RKO (cell line): Measurements from ENCODE around the gene MMD.
"Not testable (repeated sequence)": the region's sequence is repeated elsewhere in the genome, so short reads cannot be mapped to it uniquely, and the experiment has no call there.

ENCODE experiments used
- DNase-seq: peaks from one replicate; pipeline ENCODE4 v3.0.0-alpha.2; 2016; ENCODE audit warnings: low spot score

The MMD gene

GRCh38 chr17:55391764-55392467, 29.7 kb downstream of the MMD start:
- DNase-seq = no peak

- DNase-seq = no peak
These were observed 30.3 kb downstream of the MMD start for GRCh38 chr17:55391244-55391757.

DNA sequence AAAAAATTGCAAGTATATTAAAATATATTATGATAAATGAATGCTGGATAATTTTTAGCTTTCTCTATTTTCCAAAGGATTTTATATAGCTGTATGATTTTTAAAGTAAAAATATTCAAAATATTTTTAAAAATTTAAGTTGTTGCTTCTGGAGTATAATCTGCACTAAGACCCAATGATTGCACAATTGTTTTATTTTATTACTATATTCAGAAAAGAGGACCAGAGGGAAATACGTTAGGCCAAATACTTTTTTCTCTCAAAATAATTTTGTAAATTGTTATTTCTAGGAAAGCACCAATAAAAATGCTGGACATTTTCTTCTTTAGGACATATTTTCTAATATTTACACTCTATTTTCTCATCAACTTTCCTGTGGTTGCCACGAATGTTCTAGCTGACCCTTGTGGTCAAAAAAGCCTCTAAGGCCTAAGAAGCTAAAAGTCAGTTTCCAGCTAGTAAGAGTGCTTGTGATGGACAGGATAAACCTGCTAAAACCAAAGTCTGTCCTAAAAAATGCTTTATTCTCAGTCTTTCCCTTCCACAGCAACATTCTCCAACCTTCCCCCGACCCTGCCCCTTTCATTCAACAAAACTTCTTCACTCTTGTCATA, 31.2 kb downstream of the MMD start:
- no peak for DNase-seq

GRCh38 chr17:55389715-55390114, 31.9 kb downstream of the MMD start:
- DNase-seq = not testable (repeated sequence)

DNA sequence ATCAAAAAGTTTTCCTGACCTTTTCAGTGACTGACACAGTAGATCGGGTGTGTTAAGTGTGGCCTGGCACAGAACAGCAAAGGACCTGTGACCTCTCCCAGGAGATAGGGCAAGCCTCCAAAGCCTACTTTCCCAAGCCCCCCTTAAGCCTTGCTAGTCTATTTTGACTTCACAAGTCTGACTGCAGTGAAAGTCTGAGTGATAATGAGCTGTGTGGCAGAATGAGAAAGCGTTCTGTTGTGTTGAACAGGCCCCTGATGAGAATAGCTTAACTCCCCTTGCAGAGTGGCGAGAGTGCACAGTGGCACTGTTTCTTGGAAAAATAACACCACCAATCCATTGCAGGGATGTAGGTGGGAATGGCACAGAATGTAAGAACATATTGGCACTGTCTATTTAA, 32.8 kb downstream of the MMD start:
- no peak for DNase-seq

- no peak for DNase-seq
These were observed 34.8 kb downstream of the MMD start for GRCh38 chr17:55386796-55387332.

- peak; percentile 24 for DNase-seq
These were observed 36.9 kb downstream of the MMD start for GRCh38 chr17:55384643-55385232.

DNA sequence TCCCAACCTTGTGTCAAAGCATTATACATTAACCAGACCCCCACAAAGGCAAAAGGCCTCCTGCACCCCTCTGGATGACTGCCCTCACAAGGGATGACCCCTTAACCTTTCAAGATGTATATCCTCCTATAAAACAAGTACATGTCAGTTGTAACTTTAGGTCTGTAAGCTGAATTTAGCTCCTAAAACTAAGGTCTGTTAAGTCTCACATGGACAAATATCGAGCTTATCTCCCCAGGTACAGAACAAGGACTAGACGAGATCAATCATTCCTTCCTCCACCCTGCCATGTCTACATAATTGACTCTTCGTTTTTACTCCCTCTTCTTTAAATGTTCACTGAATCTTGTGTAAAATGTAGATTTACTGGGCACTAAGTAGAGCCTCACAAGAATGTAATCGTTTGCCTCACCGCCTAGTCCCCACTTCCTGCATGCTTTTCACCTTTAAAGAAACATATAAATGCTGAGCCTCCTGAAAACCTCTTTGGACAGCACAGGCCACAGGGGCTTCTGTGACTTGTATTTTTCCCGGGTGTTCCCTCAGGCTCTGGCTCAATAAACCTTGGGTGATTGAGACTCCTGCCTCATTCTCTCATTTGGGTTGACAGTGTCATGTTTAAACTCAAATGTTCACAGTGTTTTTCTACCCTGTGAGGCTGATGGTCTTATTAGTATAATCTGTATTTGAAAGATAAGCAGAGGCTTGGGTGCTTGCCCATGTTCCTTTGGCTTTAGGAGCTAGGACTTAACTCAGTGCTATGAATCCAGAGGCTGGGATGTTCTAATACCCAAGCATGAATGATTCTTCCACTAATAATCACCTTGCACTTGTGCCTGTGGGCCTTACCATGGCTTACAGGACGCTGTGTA, 37.6 kb downstream of the MMD start:
- no peak for DNase-seq

DNA sequence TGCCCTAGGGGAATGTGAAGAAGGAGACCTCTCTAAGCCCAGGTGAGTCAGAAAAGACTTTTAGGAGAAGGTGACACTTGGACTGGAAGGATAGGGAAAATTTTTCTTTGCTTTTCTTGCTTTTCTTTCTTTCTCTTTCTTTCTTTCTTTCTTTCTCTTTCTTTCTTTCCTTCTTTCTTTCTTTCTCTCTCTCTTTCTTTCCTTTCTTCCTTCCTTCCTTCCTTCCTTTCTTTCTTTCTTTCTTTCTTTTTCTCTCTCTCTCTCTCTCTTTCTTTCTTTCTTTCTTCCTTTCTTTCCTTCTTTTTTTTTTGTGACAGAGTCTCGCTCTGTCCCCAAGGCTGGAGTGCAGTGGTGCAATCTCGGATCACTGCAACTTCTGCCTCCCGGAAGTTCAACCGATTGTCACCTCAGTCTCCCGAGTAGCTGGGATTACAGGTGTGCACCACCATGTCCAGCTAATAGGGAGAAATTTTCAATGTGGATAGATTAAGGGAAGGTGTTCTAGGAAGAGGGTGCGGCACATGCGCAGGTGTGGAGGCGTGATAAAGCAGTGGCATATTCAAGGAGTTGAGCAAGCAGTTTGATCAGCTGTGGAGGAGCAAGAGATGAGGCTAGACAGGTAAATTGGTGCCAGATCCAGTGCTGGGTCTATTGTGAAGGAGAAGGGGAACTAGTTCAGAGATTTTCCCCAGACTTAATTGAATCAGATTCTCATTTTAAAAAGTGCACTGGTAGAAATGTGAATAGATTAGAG, 40.4 kb downstream of the MMD start:
- DNase-seq = no peak

DNA sequence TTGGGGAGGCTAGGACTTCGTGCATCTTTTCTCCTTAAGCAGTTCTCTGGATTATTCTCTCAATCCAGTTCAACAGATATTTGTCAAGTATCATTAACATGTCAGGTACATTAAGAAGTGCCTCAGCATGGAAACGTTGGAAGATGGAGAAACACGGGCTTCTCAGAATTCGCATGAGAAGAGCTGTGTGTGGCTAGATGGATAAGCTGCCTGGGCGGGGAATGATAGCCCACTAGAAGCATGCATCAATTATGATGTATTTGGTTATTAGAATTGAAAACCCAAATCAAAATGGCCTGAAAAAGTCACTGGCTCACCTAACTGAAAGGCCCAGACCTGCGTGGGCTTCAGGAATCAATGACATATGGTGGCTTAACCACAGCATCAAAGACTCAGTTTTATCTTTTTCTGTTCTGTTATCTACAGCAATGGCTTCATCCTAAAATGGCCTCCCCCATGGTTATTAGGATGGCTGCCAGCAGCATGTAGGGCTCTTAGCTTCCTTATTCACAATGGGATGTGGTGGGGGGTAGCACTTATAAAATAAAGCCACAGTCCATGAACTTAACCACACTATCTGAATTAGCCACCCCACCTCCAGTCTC, 43.9 kb downstream of the MMD start:
- DNase-seq = no peak

GRCh38 chr17:55368706-55369105, 52.9 kb downstream of the MMD start:
- no peak for DNase-seq

DNA sequence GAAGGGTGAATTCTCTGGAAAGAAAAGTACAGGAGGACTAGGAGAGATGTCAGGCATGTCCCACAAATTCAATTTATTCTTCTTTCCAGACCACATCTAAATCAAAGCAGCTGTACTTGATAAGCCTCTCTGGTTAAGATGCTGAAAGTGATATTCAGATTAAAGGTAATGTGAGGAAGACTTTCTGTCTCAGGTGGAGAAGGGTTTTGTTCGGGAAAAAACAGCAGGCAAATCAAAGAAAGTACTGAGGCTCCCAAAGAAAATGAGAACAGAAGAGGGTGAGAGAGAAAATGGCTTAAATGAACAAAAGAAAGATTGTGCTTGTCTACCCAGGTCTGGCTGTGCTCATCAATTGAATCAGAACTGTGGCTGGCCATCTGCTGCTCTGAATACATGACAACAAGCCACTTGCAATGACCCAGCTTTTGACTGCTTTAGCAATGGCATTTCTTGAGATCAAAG, 55.6 kb downstream of the MMD start:
- no peak for DNase-seq

GRCh38 chr17:55363033-55363432, 58.6 kb downstream of the MMD start:
- DNase-seq = no peak

GRCh38 chr17:55360971-55361370, 60.7 kb downstream of the MMD start:
- DNase-seq = no peak

DNA sequence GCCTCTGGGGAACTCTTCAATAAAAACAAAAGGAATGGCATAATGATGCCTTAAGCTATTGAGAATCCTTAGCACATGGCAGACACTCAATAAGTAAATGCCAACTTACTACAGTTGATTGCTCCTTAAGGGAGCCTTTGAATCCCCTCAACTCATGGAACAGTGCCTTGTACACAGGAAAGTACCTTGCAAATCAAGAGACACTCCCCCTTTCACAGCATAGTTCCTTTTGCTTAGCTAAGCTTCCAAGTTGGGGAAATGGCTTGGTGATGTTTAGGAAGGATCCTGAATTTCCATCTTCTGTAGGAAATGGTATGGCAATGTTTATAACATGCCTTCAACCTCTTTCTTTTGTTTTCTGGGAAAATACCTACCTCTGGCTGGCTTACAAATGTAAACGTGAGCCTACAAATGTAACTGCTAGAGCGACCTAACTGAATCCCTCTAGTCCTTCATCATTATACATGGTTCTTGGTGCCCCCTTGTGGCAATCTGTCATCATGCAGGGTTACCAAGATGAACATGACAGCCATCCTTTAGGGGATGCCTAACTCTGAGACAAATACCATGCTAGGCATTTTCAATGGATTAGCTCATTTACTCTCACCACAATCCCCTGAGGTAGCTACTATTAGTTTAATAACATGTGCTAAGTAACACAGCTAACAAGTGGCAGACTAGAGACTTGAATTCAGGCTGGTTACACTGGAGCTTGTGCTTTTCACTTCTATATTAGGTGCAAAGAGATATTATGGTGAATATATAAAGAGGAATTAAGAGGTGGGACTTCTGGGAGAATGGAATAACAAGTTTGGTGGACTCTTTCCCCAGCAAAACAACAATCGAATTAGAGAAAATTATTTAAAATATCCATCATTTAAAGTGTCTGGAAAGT, 65.0 kb downstream of the MMD start:
- peak; percentile 75 for DNase-seq

DNA sequence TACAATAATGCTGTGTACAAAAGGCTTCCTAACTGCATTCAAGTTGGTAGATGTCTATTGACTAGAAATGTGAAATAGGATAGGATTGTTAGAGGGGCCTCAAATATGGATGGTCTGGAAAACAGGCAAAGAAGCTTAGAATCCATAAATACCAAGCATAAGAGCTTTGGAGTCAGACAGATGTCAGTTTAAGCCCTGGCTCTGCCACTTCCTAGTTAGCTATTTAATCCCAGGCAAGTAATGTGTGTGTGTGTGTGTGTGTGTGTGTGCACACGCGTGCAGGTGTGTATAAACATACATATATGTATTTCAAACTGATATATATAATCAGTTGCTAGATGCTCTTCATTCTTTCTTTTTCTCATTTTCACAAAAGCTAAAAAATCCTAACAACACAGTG, 66.7 kb downstream of the MMD start:
- no peak for DNase-seq

GRCh38 chr17:55354010-55354409, 67.6 kb downstream of the MMD start:
- DNase-seq = no peak

DNA sequence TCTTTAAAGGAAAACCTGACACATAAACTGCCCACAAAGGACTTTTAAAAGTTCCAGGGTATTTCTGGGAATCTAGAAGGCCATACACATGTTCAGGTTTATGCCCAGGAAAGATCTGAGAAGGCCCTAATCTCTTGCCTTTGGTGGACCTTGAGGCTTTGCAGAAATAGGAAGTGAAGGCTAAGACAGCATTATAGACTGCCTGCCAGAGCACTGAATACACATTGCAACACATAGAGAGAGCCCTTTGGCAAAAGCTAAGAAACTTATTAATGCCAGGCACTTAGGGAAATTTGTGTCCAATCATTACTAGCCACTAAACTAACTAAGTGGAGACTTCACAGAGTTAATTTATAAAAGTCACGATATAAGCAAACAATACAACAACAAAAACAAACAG, 70.4 kb downstream of the MMD start:
- DNase-seq = no peak

DNA sequence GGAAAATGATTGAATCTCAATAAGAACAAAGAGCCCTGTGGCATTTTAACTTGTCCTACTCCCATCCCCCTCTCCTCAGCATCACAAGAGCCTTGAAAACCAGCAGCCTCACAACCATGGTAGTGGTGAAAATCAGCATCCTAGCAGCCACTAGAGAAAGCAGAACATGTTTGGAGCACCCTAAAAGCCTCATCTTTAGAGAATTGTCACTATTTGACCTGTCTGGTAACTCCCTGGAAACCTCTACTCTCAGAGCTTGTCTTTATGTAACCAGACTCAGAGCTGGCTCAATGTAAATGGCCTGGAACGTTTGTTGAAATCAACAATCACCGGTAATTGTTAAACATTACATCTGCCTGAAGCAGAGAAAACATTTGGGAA, 70.8 kb downstream of the MMD start:
- no peak for DNase-seq
